IPS-NIHi11 (cell line): Measurements from ENCODE around the gene CDKL5.

Experiments used
- DNase-seq: peaks from one replicate; pipeline ENCODE4 v3.0.0; 2012; ENCODE audit warnings: mixed read lengths, low spot score

Gene CDKL5

DNA sequence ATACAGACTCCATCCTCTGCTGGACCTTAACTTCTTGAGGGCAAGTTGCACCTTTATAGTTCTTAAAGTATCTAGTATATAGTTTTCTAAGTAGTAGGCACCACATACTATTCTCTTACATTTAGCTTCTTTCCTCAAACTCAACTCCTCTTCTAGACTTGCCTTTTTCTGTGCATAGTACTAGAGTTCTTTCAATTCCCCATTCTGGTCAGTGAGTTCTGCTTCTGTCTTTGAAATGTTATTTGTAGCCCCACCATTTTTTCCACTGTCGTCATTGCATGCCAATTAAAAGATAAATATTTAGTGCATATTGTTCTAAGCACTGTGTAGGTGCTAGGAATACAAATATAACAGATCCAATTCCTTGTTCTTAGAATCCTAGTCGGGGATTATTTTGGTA lies 31.6 kb downstream of the CDKL5 start:
- DNase-seq: no peak

DNA sequence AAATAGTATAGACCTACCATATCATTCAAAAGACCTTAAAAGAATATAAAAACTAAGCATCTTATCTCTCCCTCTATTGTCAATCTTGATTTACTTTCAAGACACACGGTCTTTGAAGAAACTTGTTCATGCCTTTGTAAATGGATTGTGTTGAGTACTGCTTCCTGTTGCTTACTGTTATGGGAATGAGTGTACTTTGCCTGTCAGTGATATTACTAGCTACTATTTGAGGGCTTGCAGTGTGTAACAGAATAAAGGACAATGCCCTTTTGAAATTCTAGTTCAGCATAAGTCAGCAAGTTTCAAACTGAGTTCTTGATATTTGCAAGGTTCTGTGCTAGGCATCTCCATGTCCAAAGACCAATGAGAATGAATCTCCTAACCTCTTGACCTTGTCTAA lies 36.0 kb downstream of the CDKL5 start:
- no peak for DNase-seq

DNA sequence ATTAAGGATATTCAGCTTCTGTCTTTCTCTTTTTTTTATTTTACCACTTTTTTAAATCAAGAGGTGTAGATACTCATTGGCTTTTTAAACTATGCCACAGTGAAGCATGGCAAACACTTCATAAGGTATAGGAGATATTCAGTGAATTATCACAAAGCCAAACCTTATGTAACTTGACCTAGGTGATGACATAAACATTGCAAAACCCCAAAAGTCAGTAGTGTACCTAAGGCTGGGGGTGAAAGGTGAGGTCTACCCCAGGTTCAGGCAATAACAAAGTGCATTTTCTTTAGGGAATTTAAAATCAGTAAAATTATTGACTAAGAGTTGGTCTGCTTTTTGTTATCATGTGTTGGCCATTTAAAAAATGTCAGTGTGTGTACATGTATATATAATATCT lies 39.1 kb downstream of the CDKL5 start:
- DNase-seq: no peak

- no peak for DNase-seq
These were observed 39.6 kb downstream of the CDKL5 start for GRCh38 chrX:18465051-18465450.

DNA sequence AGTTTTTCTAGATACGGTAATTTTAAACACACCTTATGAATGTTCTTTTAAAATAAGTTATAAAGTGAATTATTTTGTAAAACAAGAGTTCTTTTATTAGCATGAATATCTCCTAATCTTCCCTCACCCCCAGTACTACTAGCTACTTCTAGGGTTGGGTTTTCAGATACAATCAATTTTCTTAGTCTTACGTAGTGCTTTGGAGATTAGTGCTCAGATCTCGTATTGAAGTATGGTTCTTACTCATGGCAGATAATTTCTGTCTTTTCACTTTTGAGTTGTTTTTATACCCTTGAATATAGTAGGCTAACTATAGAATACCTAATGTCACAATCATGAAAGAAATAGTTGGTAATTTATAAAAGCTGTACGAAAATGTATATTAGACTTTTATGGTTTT lies 43.2 kb downstream of the CDKL5 start:
- DNase-seq: no peak

DNA sequence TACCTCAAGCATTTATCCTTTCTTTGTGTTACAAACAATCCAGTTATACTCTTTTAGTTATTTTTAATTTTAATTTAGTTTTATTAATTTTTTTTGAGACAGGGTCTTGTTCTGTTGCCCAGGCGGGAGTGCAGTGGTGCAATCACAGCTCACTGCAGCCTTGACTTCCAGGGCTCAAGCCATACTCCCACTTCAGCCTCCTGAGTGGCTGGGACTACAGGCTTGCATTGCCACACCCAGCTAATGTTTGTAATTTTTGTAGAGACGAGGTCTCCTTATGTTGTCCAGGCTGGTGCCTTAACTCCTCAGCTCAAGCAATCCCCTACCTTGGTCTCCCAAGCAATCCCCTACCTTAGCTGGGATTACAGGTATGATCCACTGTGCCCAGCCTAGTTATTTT lies 45.9 kb downstream of the CDKL5 start:
- no peak for DNase-seq

- no peak for DNase-seq
These were observed 65.6 kb downstream of the CDKL5 start for GRCh38 chrX:18490806-18491555.

DNA sequence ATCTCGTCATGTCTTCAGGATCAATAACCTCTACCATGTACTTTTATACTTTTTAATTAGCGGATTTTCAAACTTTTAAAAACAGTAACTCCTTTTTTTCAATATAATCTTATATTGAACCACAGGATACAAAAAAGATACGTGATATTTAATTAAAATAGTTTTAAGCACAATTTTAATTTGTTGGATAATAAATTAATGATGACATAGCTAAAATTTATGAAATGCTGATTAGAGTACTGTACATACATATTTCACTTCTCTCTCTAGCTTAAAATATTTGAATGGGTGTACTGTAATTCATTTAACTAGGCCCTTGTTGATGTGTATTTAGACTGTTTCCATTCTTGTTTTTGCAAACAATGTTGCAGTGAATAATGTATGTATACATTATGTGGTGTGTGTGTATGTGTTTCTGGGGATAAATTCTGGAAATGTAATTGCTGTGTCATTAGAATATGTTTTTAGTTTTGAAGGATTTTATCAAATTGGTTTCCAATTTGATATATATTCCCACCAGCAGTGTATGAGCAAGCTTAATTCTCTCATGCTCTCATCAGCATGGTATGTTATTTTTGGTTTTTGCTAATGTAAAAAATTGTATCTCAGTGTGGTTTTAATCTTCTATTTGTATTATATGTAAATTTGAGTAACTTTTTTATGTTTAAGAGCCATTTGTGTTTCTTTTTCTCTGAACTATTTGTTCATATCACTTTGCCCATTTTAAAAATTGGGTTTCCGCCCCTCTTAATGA lies 66.4 kb downstream of the CDKL5 start:
- DNase-seq: no peak

DNA sequence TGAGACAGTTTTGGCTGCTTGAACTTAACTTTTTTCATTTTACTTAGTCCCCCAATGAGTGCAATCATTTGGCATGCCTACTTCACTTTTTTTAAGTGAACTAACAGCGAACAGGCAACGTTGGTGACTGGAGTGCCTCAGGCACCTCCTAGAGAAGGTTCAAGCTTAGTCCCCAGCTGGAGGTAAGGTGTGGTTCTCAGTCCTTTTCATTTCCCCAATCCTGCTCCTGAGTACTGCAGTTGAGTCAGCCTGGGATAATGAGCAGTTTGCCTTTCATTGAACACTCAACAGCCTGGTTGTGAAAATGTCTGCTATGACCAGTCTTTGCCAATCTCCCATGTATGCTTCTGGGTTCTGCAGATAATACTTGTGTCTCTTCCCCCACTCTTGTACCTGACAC lies 109.5 kb downstream of the CDKL5 start:
- DNase-seq: no peak

DNA sequence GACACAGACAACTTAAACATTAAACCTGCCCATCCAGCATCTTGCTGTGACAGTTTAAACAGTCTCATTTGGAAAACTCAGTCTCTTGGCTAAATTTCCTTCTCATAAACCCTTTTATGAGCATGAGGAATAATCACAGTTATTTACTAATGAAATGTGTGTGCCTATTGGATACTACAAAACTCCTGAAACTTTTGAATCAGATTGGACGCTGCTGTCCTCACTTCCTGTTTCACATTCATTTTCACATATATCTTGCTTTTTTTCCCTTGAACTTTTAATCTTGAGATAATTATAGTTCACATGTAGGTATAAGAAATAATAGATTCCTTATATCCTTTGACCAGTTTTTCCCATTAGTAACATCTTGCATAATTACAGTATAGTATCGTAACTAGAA lies 111.7 kb downstream of the CDKL5 start:
- DNase-seq: no peak

GRCh38 chrX:18537524-18537923 lies 112.1 kb downstream of the CDKL5 start:
- no peak for DNase-seq

- DNase-seq: no peak
These were observed 116.7 kb downstream of the CDKL5 start for GRCh38 chrX:18542131-18542530.

GRCh38 chrX:18542905-18543304 lies 117.5 kb downstream of the CDKL5 start:
- DNase-seq: no peak

DNA sequence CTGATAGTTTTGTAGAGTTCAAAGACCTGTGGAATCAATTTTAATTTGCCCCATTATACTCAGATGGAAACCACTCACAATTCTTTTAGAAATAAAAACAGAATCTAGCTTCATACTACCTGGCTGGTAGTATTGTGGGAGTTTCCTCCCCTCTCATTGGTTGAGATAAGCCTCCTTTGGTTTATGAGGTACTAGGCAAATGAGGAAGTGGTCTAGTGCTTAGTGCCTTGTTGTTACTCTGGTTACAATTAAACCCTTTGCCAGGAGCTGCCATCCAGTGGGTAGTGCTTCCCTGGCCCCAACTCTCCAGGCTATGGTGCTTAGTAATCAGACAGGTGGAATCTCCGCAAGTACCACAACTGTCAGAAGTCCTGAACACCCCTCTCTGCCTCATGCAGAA lies 118.3 kb downstream of the CDKL5 start:
- DNase-seq: no peak

DNA sequence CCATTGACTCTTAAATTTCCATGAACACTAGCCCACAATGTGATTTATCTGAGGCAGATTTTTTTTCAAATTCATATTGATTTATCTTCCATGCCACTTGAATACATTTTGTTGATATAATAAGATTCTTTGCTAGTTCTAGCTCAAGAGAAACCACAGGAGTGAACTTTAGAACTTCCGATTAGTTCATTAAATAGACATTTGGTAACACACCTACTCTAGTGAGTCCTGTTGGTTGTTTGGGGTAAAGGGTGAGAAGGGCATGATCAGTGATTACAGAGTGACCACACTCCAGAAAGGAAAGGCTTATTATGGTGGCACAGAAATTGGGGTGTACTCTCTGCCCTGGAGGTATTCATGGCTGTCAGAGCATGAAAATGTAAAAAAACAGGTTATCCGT lies 120.4 kb downstream of the CDKL5 start:
- DNase-seq: no peak

DNA sequence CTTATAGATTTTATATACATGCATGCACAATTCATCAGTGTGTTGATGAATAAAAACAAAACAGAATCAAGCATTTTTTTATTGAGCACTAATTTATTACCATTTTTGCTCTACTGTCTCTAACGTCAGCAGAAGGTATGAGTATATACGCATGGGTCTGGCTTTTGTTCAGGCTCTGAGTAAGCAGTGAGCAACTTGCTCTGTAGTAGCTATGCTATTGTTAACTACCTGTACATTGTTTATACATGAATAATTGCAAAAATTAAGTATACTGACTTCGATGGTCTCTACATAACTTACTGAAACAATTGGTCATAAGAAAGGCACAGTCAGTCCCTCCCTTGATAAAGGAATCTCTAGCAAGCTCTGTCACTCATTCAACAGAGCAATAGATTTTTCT lies 123.6 kb downstream of the CDKL5 start:
- no peak for DNase-seq

DNA sequence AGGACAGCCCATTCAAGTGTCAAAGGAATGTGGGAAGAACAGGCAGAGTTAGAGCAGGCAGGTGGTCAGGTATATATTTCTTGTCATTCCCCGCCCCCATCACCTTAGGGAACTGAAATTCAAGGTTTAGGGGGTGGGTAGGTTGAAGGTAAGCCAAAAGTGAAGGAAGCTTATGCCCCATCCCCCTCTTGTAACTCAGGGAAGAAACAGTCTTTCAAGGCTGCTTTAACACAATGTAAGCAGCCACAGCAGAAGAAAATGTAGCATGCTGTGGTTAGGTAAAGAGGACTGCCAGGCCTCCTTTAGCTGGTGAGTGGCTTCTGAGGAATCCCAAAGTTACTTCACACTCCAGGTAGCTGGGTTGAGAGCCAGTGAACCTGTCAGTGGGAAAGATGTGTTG lies 124.2 kb downstream of the CDKL5 start:
- peak; percentile 6 for DNase-seq

- no peak for DNase-seq
These were observed 132.5 kb downstream of the CDKL5 start for GRCh38 chrX:18557879-18558278.

GRCh38 chrX:18558799-18559198 lies 133.4 kb downstream of the CDKL5 start:
- no peak for DNase-seq

DNA sequence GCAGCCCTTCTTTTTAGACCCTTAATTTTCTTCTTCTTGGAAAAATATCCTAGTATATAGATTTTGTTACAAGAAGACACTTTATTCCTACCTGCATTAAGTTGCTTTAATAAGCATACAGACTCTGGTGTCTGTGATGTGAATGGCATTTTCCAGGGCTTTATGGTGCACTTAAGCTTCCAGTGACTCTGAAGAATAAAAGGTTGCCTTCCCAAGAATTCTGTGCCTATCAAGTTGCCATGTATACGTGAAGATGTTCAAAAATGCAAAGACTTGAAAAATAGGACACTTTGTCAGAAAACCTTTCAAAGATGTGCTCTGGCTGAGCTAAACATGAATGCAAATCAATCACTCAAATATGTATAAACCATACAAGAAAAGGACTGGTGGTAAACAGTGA lies 135.6 kb downstream of the CDKL5 start:
- DNase-seq: no peak

DNA sequence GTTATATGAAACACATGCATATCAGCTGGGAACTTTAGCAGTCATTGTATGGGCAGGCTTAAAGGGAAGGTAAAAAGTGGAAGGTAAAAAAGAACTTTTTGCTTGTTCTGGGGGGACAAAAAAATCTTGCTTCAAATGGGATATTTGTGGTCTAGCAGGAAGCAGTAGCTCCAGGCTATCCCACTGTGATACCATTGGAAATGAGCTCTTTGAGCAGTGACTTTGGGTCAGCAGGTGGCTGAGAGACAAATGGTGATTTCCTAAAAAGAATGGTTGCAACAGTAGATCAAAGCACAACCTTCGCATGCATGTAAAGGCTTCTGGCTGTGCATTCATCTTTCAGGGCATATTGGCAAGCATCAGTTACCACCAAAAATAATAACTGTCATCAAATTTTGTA lies 140.3 kb downstream of the CDKL5 start:
- no peak for DNase-seq

DNA sequence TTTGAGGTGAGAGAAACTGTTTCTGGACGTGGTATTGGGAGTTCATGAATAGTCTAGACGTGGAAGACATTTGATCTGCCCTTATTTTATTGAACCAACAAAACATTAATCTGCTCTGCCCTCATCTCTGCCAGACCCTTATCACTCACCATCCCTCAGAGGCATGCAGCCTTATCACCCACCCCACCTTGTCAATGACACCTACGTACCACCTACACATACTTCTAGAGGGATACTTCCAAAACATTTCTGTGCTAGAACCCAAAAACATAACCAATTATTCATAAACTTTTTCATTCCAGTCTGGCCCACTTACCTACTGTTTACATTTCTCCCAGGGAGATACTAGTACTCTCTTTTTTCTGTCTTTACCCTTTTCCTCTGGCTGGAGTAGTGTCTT lies 141.3 kb downstream of the CDKL5 start:
- DNase-seq: no peak

DNA sequence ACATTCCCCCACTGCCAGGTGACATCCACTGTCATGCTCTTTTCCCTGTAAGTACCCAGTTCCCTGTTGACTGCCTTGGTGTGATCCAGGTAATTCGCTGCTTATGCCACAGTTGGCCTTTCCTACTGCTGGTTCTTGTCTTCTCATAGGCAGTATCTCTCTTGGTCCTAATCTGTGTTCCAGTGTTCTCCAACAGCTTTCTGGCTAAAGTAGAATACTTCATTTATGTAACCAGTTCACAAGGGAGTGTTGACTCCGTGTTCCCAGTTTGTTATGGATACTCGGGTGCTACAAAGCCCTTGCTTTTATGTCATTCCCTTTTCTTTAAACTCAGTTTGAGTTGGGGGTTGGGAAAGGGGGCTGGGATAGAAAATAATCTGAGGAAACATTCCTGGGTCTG lies 148.1 kb downstream of the CDKL5 start:
- DNase-seq: no peak

DNA sequence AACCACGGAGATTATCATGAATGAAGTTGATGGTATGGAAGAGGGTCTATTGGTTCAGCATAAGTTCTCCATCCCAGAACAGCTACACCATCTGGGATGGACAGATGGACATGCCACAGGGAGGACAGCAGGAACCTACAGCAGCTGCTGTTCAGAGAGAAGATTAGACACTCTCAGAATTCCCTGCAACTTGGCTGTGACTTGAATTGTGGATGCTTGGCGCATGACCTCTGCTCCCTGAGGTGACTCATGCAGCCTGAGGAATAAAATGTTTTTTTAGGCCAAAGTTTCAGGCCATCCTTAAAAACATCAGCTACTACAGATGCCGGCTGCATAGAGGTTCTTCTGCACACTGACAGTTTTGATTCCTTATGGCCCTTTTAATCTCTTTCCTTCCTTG lies 149.2 kb downstream of the CDKL5 start:
- DNase-seq: no peak
